Measurements from ENCODE around the gene NOP9.
A peak's percentile ranks its signal among the peaks of the same experiment; 100 is the strongest.

Gene NOP9

GRCh38 chr14:24299255-24300191 lies at the start of gene NOP9, which contains the start of gene DHRS1:
NOP9 (plus strand) TSS chr14:24299850; CDS start chr14:24299955, 105 bp downstream.
DHRS1 (minus strand) TSS chr14:24299780; CDS start chr14:24299106, 674 bp downstream.
- DNase-seq, result peak; percentile 92

GRCh38 chr14:24250354-24250753 lies 49.3 kb upstream of the NOP9 start:
- no peak for DNase-seq

- no peak for DNase-seq
Measured at GRCh38 chr14:24251880-24252288, 47.8 kb upstream of the NOP9 start.

- no peak for DNase-seq
Measured at GRCh38 chr14:24252289-24253124, 47.1 kb upstream of the NOP9 start.

- no peak for DNase-seq
Measured at GRCh38 chr14:24253936-24254335, 45.7 kb upstream of the NOP9 start.

- no peak for DNase-seq
Measured at GRCh38 chr14:24254630-24255392, 44.8 kb upstream of the NOP9 start.

- no peak for DNase-seq
Measured at GRCh38 chr14:24255438-24255837, 44.2 kb upstream of the NOP9 start.

GRCh38 chr14:24255931-24256711 lies 43.5 kb upstream of the NOP9 start:
- DNase-seq, result no peak

GRCh38 chr14:24256960-24257359 lies 42.7 kb upstream of the NOP9 start:
- no peak for DNase-seq

GRCh38 chr14:24258119-24258518 lies 41.5 kb upstream of the NOP9 start:
- DNase-seq, result no peak

GRCh38 chr14:24258548-24259265 lies 40.9 kb upstream of the NOP9 start:
- no peak for DNase-seq

- no peak for DNase-seq
Measured at GRCh38 chr14:24259282-24260025, 40.2 kb upstream of the NOP9 start.

GRCh38 chr14:24260026-24260779 lies 39.4 kb upstream of the NOP9 start:
- DNase-seq, result no peak

GRCh38 chr14:24260780-24261157 lies 38.9 kb upstream of the NOP9 start:
- no peak for DNase-seq

GRCh38 chr14:24261256-24261968 lies 38.2 kb upstream of the NOP9 start:
- DNase-seq, result no peak

- DNase-seq, result no peak
Measured at GRCh38 chr14:24261969-24262327, 37.7 kb upstream of the NOP9 start.

- DNase-seq, result no peak
Measured at GRCh38 chr14:24262821-24263733, 36.6 kb upstream of the NOP9 start, which contains the start of gene TGM1. TGM1 (minus strand) TSS chr14:24263177; CDS start chr14:24262352, 825 bp downstream.

- DNase-seq, result no peak
Measured at GRCh38 chr14:24263848-24264247, 35.8 kb upstream of the NOP9 start.
